ENCODE measurements around the gene CA12.

DNA sequence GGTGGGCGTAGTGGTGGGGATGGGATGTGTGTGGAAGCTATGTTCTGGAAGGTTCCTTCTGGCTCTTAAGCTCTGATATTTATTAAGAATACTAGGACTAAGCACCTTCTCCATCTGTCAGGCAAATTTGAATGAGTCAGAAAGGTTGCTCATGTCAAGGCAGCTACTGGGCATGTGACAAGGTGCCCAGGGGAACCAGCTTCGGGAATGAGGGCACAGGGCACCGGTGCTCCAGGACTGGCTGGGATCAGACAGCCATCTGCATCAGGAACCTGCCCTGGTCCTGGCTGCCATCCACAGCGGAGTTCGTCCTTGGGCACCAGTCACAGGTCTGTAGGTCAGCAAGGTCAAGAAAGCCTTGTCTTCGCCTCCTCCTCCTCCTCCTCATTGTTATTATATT is 32.5 kb downstream of the CA12 start:
- no peak for TF ChIP-seq EZH2phosphoT487 (IDR thresholded peaks at IDR 0.05; ENCODE audit: borderline replicate concordance, low read length)
- TF ChIP-seq, protein P1, sequence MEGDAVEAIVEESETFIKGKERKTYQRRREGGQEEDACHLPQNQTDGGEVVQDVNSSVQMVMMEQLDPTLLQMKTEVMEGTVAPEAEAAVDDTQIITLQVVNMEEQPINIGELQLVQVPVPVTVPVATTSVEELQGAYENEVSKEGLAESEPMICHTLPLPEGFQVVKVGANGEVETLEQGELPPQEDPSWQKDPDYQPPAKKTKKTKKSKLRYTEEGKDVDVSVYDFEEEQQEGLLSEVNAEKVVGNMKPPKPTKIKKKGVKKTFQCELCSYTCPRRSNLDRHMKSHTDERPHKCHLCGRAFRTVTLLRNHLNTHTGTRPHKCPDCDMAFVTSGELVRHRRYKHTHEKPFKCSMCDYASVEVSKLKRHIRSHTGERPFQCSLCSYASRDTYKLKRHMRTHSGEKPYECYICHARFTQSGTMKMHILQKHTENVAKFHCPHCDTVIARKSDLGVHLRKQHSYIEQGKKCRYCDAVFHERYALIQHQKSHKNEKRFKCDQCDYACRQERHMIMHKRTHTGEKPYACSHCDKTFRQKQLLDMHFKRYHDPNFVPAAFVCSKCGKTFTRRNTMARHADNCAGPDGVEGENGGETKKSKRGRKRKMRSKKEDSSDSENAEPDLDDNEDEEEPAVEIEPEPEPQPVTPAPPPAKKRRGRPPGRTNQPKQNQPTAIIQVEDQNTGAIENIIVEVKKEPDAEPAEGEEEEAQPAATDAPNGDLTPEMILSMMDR (conservative IDR thresholded peaks at IDR 0.05; ENCODE audit: low read depth, low read length) = no peak

Data from PC-3 (cell line).